Aorta (tissue), 5 donors: ENCODE data around the gene LARP4B. TPM values are rescaled to one million over a fixed set of nuclear protein-coding genes. Genes with fewer than 3 reads are reported as not detected.
A peak's percentile ranks its signal among the peaks of the same experiment; 100 is the strongest.

ENCODE experiments used
- ATAC-seq: fragments of 200-7000 bp; cut with Tn5 transposase; one replicate; pipeline ENCODE4 v1.9.1; 2022; ENCODE audit warnings: moderate library complexity; ENCODE audit not compliant: low FRiP score
- DNase-seq, 2 donors: peaks; one replicate each; pipeline ENCODE4 v3.0.0-alpha.2; 2020
- H3K27ac ChIP-seq, 2 donors: one replicate each; pipeline ENCODE4 v1.5.1; 2013; ENCODE audit warnings: low read length in 2 of 2, mild to moderate bottlenecking in 2 of 2, moderate library complexity in 2 of 2, control low read depth in 1 of 2, inconsistent platforms in 1 of 2, low read depth in 1 of 2
- H3K27me3 ChIP-seq, 2 donors: one replicate each; pipeline ENCODE4 v1.6.1; 2013; ENCODE audit warnings: control low read depth in 1 of 2, low read length in 1 of 2, mild to moderate bottlenecking in 1 of 2, moderate library complexity in 1 of 2; ENCODE audit not compliant: insufficient read depth in 2 of 2, control insufficient read depth in 1 of 2
- H3K36me3 ChIP-seq, 2 donors: one replicate each; pipeline ENCODE4 v1.6.1; 2013; ENCODE audit warnings: control low read depth in 1 of 2, low read length in 1 of 2, mild to moderate bottlenecking in 1 of 2; ENCODE audit not compliant: insufficient read depth in 2 of 2, control insufficient read depth in 1 of 2
- H3K4me1 ChIP-seq, 2 donors: one replicate each; pipeline ENCODE4 v1.6.1; 2013; ENCODE audit warnings: low read length in 2 of 2, control low read depth in 1 of 2, mild to moderate bottlenecking in 1 of 2, moderate library complexity in 1 of 2; ENCODE audit not compliant: insufficient read depth in 2 of 2, control insufficient read depth in 1 of 2
- H3K4me3 ChIP-seq, 2 donors: one replicate each; pipeline ENCODE4 v1.5.1; 2013; ENCODE audit warnings: low read length in 2 of 2, control low read depth in 1 of 2, mild to moderate bottlenecking in 1 of 2
- H3K9me3 ChIP-seq: one replicate; pipeline ENCODE4 v1.6.1; 2013; ENCODE audit warnings: mild to moderate bottlenecking, low read length; ENCODE audit not compliant: control insufficient read depth
- WGBS, 2 donors: extraction: QIAGEN DNeasy Blood & Tissue Kit; methylation state at CpG; one replicate each; pipeline ENCODE4 v1.1.7; 2013; 5-methylcytosine and 5-hydroxymethylcytosine counted together
- intact Hi-C, 2 donors: fragments of 100-400 bp; cut with DNase I; formaldehyde crosslinking; loops; one replicate each; pipeline versions ENCODE4 v1.14.2 to v1.15.0; 2022
- polyA plus RNA-seq, 2 donors: library from polyadenylated mRNA; stranded (reverse); fragments of 200-250 nt; gene quantifications; one replicate each; pipeline ENCODE4 v1.2.3, GENCODE V29; 2013
- total RNA-seq, 2 donors: library from RNA; stranded (reverse); fragmentation: NEBNext Ultra II Directional; extraction: Animal tissue kit (Norgen Biotek cat#: 25700); gene quantifications; one replicate each; pipeline ENCODE4 v1.2.1, GENCODE V29; 2021
- donor health status: healthy with polysubstance abuse.
- donor health status: Bipolar disorder and iron deficiency.
- donor health status: DM: no; HTN: no; CAD: no.
- donor health status: DM: no; HTN: no; CAD: no.
- donor health status: DM: yes; HTN: yes; CAD: no.

LARP4B gene
- total and polyA plus RNA-seq, 4 donors: 8.1 to 82.4 (median 42.8) TPM

- Histone ChIP-seq H3K36me3 (no peaks in the 10 kb centered on the region), H3K4me3 (no peak overlapping the region), H3K27ac (no peak overlapping the region), H3K9me3 (no peaks in the 10 kb centered on the region), H3K27me3 (no peaks in the 10 kb centered on the region), H3K4me1 (peaks cover 0 to 2% of the 10 kb centered on the region in 2 donors)
- ATAC-seq (no peak), DNase-seq (no peak)
- WGBS, 2 donors: 89 to 90% methylated on average over 14 of the region's 14 CpGs
- intact Hi-C loops: no loop called here
Observed at GRCh38 chr10:921471-922414, 9.8 kb downstream of the LARP4B start.

- intact Hi-C loops: no loop called here
- Histone ChIP-seq H3K36me3 (no peaks in the 10 kb centered on the region), H3K4me3 (no peak overlapping the region), H3K4me1 (peaks cover 0 to 2% of the 10 kb centered on the region in 2 donors), H3K9me3 (no peaks in the 10 kb centered on the region), H3K27ac (no peak overlapping the region), H3K27me3 (no peaks in the 10 kb centered on the region)
- WGBS, 2 donors: 72 to 79% methylated on average over 3 of the region's 3 CpGs
- ATAC-seq (no peak), DNase-seq (no peak)
Observed at GRCh38 chr10:920450-920849, 11.1 kb downstream of the LARP4B start.

GRCh38 chr10:919481-919880 lies 12.0 kb downstream of the LARP4B start:
- no peak overlapping the region for H3K4me3 ChIP-seq
- ATAC-seq: no peak
- H3K27me3 ChIP-seq: no peaks in the 10 kb centered on the region
- H3K9me3 ChIP-seq: no peaks in the 10 kb centered on the region
- H3K36me3 ChIP-seq: no peaks in the 10 kb centered on the region
- WGBS, 2 donors: 80 to 89% methylated on average over 3 of the region's 3 CpGs
- intact Hi-C loops: no loop called here
- no peaks in the 10 kb centered on the region for H3K4me1 ChIP-seq
- H3K27ac ChIP-seq: no peak overlapping the region
- DNase-seq: no peak

GRCh38 chr10:917999-918398 lies 13.5 kb downstream of the LARP4B start:
- no peak overlapping the region for H3K27ac ChIP-seq
- no peak for ATAC-seq
- no peak overlapping the region for H3K4me3 ChIP-seq
- H3K9me3 ChIP-seq: no peaks in the 10 kb centered on the region
- no peaks in the 10 kb centered on the region for H3K4me1 ChIP-seq
- 88 to 89% methylated on average over 3 of the region's 3 CpGs for WGBS, 2 donors
- no peaks in the 10 kb centered on the region for H3K36me3 ChIP-seq
- no peak for DNase-seq
- intact Hi-C loops: no loop called here
- no peaks in the 10 kb centered on the region for H3K27me3 ChIP-seq

GRCh38 chr10:917416-917720 lies 14.1 kb downstream of the LARP4B start:
- H3K27me3 ChIP-seq: no peaks in the 10 kb centered on the region
- H3K4me3 ChIP-seq: no peak overlapping the region
- no peaks in the 10 kb centered on the region for H3K9me3 ChIP-seq
- WGBS, 2 donors: 96 to 98% methylated on average over 3 of the region's 3 CpGs
- no peak for ATAC-seq
- intact Hi-C loops: no loop called here
- H3K4me1 ChIP-seq: no peaks in the 10 kb centered on the region
- DNase-seq: no peak
- no peaks in the 10 kb centered on the region for H3K36me3 ChIP-seq
- no peak overlapping the region for H3K27ac ChIP-seq

- Histone ChIP-seq H3K4me1 (no peaks in the 10 kb centered on the region), H3K27me3 (no peaks in the 10 kb centered on the region), H3K27ac (no peak overlapping the region), H3K36me3 (no peaks in the 10 kb centered on the region), H3K9me3 (no peaks in the 10 kb centered on the region), H3K4me3 (no peak overlapping the region)
- 90% methylated on average over 7 of the region's 7 CpGs for WGBS, 2 donors
- ATAC-seq: no peak
- intact Hi-C loops: no loop called here
- DNase-seq: no peak
Observed at GRCh38 chr10:916716-917415, 14.6 kb downstream of the LARP4B start.

GRCh38 chr10:909831-910230 lies 21.7 kb downstream of the LARP4B start:
- peaks cover 0 to 4% of the 10 kb centered on the region in 2 donors for H3K4me1 ChIP-seq
- H3K36me3 ChIP-seq: peaks cover 0 to 1% of the 10 kb centered on the region in 2 donors
- intact Hi-C loops: no loop called here
- H3K4me3 ChIP-seq: no peak overlapping the region
- DNase-seq (no peak), ATAC-seq (peak; percentile 60)
- H3K27me3 ChIP-seq: no peaks in the 10 kb centered on the region
- WGBS, 2 donors: 9 to 11% methylated on average over 3 of the region's 3 CpGs
- no peaks in the 10 kb centered on the region for H3K9me3 ChIP-seq
- peak overlapping the region in 1 of 2 donors; percentile 73 for H3K27ac ChIP-seq

- ATAC-seq (no peak), DNase-seq (no peak)
- 80 to 82% methylated on average over 1 of the region's 1 CpG for WGBS, 2 donors
- no peak overlapping the region for H3K27ac ChIP-seq
- H3K4me1 ChIP-seq: peaks cover 0 to 4% of the 10 kb centered on the region in 2 donors
- peaks cover 0 to 1% of the 10 kb centered on the region in 2 donors for H3K36me3 ChIP-seq
- intact Hi-C loops: no loop called here
- H3K27me3 ChIP-seq: no peaks in the 10 kb centered on the region
- H3K9me3 ChIP-seq: no peaks in the 10 kb centered on the region
- no peak overlapping the region for H3K4me3 ChIP-seq
Observed at GRCh38 chr10:905972-906371, 25.5 kb downstream of the LARP4B start.

GRCh38 chr10:905503-905902 lies 26.0 kb downstream of the LARP4B start:
- intact Hi-C loops: no loop called here
- H3K4me3 ChIP-seq: no peak overlapping the region
- H3K27ac ChIP-seq: no peak overlapping the region
- DNase-seq: no peak
- no peaks in the 10 kb centered on the region for H3K27me3 ChIP-seq
- no peaks in the 10 kb centered on the region for H3K9me3 ChIP-seq
- H3K4me1 ChIP-seq: peaks cover 0 to 4% of the 10 kb centered on the region in 2 donors
- no peak for ATAC-seq
- WGBS, 2 donors: 28 to 39% methylated on average over 3 of the region's 3 CpGs
- H3K36me3 ChIP-seq: peaks cover 0 to 1% of the 10 kb centered on the region in 2 donors
